Loucy (cell line): ENCODE results near the gene SDCBP2.

Experiments
- CTCF ChIP-seq: fragments of 200-600 bp; sonication (generic); conservative IDR thresholded peaks from 2 replicates; pipeline ENCODE4 v1.5.1; 2014; ENCODE audit warnings: mild to moderate bottlenecking, antibody characterized with exemption, low read length
- EZH2phosphoT487 ChIP-seq: fragments of 200-600 bp; IDR thresholded peaks from 2 replicates; pipeline ENCODE4 v1.6.1; 2018; ENCODE audit warnings: antibody characterized with exemption, mild to moderate bottlenecking, moderate library complexity, borderline replicate concordance

- TF ChIP-seq CTCF: no peak
- no peak for TF ChIP-seq EZH2phosphoT487
These were observed 43.0 kb upstream of the SDCBP2 start for GRCh38 chr20:1371830-1372539.
